DND-41 (cell line): ENCODE measurements around the gene DPF3.

ENCODE experiments used
- EZH2 ChIP-seq: IDR thresholded peaks from 3 replicates; pipeline ENCODE4 v1.6.1; 2012; ENCODE audit warnings: borderline replicate concordance, low read depth, mild to moderate bottlenecking, moderate library complexity, low read length, inconsistent platforms; ENCODE audit not compliant: severe bottlenecking
- TF ChIP-seq, protein P1 (sequence below): IDR thresholded peaks from 2 replicates; pipeline ENCODE4 v1.5.1; 2012; ENCODE audit warnings: borderline replicate concordance, low read length, moderate library complexity, mild to moderate bottlenecking; ENCODE audit not compliant: poor library complexity, severe bottlenecking; ENCODE audit errors: extremely low read depth

DNA sequence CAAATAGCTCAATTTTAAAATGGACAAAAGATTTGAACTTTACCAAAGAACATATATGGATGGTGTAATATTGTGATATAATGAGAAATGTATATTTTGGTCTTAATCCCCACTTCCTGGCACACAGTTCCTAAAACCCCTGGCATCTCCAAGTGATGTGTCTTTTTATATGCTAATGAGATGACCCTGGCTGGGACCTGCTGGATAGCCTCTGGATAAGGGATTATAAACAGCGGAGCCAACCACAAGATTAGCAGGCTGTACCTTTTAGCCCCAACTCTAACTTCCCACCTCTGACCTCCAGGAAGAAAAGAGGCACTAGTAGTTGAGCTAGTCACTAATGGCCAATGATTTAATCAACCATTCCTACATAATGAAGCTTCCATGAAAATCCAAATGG lies 130.0 kb downstream of the DPF3 start:
- TF ChIP-seq, protein P1, sequence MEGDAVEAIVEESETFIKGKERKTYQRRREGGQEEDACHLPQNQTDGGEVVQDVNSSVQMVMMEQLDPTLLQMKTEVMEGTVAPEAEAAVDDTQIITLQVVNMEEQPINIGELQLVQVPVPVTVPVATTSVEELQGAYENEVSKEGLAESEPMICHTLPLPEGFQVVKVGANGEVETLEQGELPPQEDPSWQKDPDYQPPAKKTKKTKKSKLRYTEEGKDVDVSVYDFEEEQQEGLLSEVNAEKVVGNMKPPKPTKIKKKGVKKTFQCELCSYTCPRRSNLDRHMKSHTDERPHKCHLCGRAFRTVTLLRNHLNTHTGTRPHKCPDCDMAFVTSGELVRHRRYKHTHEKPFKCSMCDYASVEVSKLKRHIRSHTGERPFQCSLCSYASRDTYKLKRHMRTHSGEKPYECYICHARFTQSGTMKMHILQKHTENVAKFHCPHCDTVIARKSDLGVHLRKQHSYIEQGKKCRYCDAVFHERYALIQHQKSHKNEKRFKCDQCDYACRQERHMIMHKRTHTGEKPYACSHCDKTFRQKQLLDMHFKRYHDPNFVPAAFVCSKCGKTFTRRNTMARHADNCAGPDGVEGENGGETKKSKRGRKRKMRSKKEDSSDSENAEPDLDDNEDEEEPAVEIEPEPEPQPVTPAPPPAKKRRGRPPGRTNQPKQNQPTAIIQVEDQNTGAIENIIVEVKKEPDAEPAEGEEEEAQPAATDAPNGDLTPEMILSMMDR = no peak
- TF ChIP-seq EZH2 = no peak
